GM19455 (cell line): ENCODE data around the gene ZNF738.
"Not testable (repeated sequence)": the region's sequence is repeated elsewhere in the genome, so short reads cannot be mapped to it uniquely, and the experiment has no call there.

Experiments used
- ATAC-seq: cut with Tn5 transposase; IDR thresholded peaks from one replicate; pipeline ENCODE4 v1.9.1; 2021; ENCODE audit not compliant: unreplicated experiment

ZNF738 gene

DNA sequence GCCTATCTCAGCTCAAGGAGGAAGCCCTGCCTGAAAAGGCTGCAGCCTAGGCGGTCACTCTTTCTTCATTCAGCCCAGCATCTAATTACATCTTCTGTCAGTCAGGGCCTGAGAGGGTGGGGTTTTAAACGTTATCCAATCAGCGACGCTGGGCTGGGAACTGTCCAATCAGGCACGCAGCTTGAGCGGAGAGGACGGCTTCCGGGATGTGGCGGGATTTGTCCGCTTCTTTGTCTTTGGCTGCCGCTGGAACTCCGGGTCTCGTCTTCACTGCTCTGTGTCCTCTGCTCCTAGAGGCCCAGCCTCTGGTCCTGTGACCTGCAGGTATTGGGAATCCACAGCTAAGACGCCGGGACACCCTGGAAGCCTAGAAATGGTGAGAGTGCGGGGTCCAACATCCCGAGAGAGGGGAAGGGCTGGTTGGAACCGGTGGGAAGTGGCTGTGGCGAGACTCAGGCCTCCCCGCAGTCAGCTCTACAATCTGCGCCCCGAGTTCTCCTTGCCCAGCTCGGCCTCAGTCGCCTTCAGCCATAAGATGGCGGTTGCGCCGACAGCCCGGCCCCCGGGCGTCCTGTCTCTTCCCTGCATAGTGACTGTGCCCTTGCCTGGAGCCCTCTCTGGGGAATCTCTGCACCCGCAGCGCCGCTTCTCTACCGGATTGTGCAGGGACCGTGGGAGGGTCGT, at the start of gene ZNF738:
ZNF738 (plus strand) TSS at position 233 of the 684 bp plus-strand sequence; CDS start at position 374, 141 bp downstream.
- ATAC-seq: peak; percentile 91

DNA sequence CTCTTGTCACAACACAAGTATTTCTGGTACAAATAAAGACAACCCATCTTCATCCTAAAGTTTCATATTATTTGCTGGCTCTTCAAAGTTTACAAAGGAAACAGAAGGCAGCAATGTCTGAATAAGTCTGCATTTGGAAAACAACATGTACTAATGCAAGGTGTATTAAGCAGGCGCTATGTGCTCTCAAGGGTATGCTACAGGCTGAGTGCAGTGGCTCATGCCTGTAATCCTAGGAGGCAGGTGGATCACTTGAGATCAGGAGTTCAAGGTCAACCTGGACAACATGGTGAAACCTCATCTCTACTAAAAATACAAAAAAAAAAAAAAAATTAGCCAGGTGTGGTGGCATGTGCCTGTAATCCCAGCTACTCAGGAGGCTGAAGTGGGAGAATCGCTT, 46.0 kb upstream of the ZNF738 start:
- ATAC-seq: not testable (repeated sequence)

GRCh38 chr19:21314676-21315075, 44.1 kb upstream of the ZNF738 start:
- no peak for ATAC-seq

DNA sequence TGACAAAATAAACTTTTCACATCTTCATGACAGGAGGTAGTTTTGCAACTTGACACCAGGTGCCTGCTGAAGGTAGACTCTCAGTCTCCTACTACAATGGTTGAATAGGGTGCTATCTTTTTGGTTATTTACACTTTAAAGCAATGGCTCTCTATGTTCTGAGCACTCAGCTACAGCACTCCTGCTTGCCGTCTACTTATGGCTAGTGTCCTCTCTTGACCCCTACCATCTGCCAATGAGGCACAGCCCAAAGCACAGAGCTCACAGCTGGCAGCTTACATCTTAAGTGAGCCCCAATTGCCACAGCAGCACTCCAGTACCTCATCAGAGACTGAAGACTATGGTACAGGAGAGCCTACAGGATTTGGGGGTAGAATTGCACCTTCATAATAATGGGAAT, 41.0 kb upstream of the ZNF738 start:
- no peak for ATAC-seq

DNA sequence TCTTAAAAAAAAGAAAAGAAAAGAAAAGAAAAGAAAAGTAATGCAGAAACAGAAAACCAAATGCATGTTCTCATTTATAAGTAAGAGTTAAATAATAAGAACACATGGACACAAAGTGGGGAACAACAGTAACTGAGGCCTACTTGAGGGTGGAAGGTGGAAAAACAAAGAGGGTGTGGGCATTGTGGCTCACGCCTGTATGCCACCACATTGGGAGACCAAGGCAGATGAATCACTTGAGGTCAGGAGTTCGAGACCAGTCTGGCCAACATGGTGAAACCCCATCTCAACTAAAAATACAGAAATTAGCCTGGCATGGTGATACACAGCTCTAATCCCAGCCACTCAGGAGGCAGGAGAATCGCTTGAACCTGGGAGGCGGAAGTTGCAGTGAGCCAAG, 37.7 kb upstream of the ZNF738 start:
- ATAC-seq: no peak

- ATAC-seq: no peak
These were observed 36.8 kb upstream of the ZNF738 start for GRCh38 chr19:21321996-21322395.

GRCh38 chr19:21322528-21322927, 36.3 kb upstream of the ZNF738 start:
- ATAC-seq: no peak

- no peak for ATAC-seq
These were observed 35.8 kb upstream of the ZNF738 start for GRCh38 chr19:21323000-21323399.

DNA sequence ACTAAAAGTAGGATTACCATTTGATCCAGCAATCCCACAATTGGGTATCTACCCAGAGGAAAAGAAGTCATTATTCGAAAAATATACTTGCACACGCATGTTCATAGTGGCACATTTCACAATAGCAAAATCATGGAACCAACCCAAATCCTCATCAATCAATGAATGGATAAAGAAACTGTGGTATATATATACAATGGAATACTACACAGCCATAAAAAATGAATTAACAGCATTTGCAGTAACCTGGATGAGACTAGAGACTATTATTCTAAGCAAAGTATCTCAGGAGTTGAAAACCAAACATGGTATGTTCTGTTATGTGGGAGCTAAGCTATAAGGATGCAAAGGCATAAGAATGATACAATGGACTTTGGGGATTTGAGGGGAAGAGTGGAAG, 32.6 kb upstream of the ZNF738 start:
- ATAC-seq: no peak

GRCh38 chr19:21328406-21328805, 30.4 kb upstream of the ZNF738 start:
- ATAC-seq: no peak

DNA sequence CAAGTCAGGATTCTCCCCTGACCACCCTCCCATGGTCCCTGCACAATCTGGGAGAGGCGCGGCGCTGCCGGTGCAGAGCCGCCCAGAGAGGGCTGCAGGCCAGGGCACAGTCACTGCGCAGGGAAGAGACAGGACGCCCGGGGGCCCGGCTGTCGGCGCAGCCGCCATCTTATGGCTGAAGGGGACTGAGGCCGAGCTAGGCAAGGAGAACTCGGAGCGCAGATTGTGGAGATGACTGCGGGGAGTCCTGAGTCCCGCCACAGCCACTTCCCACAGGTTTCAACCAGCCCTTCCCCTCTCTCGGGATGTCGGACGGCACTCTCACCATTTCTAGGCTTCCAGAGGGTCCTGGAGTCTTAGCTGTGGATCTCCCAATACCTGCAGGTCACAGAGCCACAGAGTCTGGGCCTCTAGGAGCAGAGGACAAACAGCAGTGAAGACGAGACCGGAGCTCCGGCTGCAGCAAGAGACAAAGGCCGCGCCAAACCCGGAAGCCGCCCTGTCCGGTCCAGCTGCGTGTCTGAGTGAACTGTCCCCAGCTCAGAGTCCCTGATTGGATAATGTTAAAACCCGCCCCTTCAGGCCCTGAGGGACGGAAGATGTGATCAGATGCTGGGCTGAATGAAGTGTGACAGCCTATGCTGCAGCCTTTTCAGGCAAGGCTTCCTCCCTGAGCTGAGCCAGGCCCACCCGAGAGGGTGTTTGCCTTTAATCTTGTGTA, 29.8 kb upstream of the ZNF738 start, which contains the start of gene ZNF708:
ZNF708 (minus strand) TSS at position 526 of the 721 bp plus-strand sequence; CDS start at position 328, 198 bp downstream.
- peak; percentile 99 for ATAC-seq

GRCh38 chr19:21335721-21336120, 23.1 kb upstream of the ZNF738 start:
- ATAC-seq: no peak

DNA sequence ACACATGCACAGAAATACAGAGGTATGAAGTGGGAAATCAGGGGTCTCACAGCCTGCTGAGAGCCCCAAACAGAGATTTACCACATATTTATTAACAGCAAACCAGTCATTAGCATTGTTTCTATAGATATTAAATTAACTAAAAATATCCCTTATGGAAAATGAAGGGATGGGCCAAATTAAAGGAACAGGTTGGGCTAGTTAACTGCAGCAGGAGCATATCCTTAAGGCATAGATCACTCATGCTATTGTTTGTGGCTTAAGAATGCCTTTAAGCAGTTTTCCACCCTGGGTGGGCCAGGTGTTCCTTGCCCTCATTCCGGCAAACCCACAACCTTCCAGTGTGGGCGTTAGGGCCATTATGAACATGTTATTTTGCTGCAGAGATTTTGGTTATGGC, 14.0 kb upstream of the ZNF738 start:
- not testable (repeated sequence) for ATAC-seq

GRCh38 chr19:21352830-21353229, 6.0 kb upstream of the ZNF738 start:
- no peak for ATAC-seq

GRCh38 chr19:21362291-21362690, 3.5 kb downstream of the ZNF738 start:
- no peak for ATAC-seq

GRCh38 chr19:21383980-21384582, 25.3 kb downstream of the ZNF738 start:
- ATAC-seq: no peak

GRCh38 chr19:21396121-21396520, 37.3 kb downstream of the ZNF738 start:
- no peak for ATAC-seq

- ATAC-seq: peak; percentile 99
These were observed 38.2 kb downstream of the ZNF738 start, which contains the start of gene ZNF493 for GRCh38 chr19:21396893-21397572. TSS of gene ZNF493 (plus strand) at chr19:21397133. CDS start at chr19:21397238, 105 bp downstream.

DNA sequence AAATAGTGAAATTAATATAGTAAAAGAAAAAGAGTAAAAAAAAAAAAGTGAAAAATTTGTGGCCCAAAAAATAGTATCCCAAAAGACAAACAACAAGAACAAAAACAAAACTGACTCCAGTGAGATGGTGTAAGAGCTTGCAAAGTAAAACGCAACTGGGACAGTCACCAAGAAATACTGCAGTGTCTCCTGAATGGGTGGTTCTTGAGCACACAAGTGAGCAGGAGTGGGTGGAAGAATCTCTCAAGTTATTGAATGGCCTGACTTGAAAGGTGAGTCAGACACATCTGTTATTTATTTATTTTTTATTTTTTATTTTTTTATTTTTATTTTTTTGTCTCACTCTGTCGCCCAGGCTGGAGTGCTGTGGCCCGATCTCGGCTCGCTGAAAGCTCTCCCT, 40.1 kb downstream of the ZNF738 start:
- no peak for ATAC-seq

GRCh38 chr19:21402303-21402985, 43.6 kb downstream of the ZNF738 start:
- ATAC-seq: no peak

GRCh38 chr19:21410166-21410565, 51.4 kb downstream of the ZNF738 start:
- ATAC-seq: no peak
